WTC11 (cell line): Measurements from ENCODE around the gene TMEFF2. TPM values are rescaled to one million over a fixed set of nuclear protein-coding genes. Genes with fewer than 3 reads are reported as not detected.

Experiments used
- ATAC-seq: fragments of 200-7000 bp; cut with Tn5 transposase; 2 replicates; pipeline ENCODE4 v1.10.0; 2021; ENCODE audit warnings: mild to moderate bottlenecking, moderate library complexity
- CTCF ChIA-PET: fragments of 300-600 bp; sonication (Branson Sonifier 250); formaldehyde crosslinking; loops from one replicate; lab custom pipeline; 2021; ENCODE audit warnings: antibody characterized with exemption; lab: Charles Lee
- POLR2A ChIA-PET: fragments of 350-600 bp; sonication (Branson Sonifier 250); formaldehyde crosslinking; loops from one replicate; lab custom pipeline; 2021; ENCODE audit warnings: antibody characterized with exemption; lab: Charles Lee
- DNase-seq: peaks from one replicate; pipeline ENCODE4 v3.0.0; 2021; ENCODE audit warnings: low spot score
- H3K27ac Mint-ChIP-seq: 2 replicates; pipeline ENCODE4 v1.8.0; 2021; ENCODE audit warnings: mixed read lengths
- H3K27me3 Mint-ChIP-seq: 2 replicates; pipeline ENCODE4 v1.8.0; 2021; ENCODE audit warnings: low read depth, mild to moderate bottlenecking, moderate library complexity, mixed read lengths
- H3K36me3 Mint-ChIP-seq: 2 replicates; pipeline ENCODE4 v1.8.0; 2021; ENCODE audit warnings: mixed read lengths
- H3K4me1 Mint-ChIP-seq: 2 replicates; pipeline ENCODE4 v1.8.0; 2022; ENCODE audit warnings: mixed read lengths
- H3K4me3 Mint-ChIP-seq: 2 replicates; pipeline ENCODE4 v1.8.0; 2021; ENCODE audit warnings: mild to moderate bottlenecking, moderate library complexity, mixed read lengths
- H3K9me3 Mint-ChIP-seq: 2 replicates; pipeline ENCODE4 v1.8.0; 2021; ENCODE audit warnings: mixed read lengths
- CBFB ChIP-seq: sonication (generic); formaldehyde crosslinking; IDR thresholded peaks from 2 replicates; pipeline ENCODE4 v1.8.1; 2022; ENCODE audit warnings: mild to moderate bottlenecking, low read depth, missing genetic modification reagents
- CREB1 ChIP-seq: sonication (generic); formaldehyde crosslinking; IDR thresholded peaks from 2 replicates; pipeline ENCODE4 v1.8.0; 2023; ENCODE audit warnings: mild to moderate bottlenecking, missing genetic modification reagents
- CREM ChIP-seq: sonication (generic); formaldehyde crosslinking; IDR thresholded peaks from 2 replicates; pipeline ENCODE4 v1.8.1; 2022; ENCODE audit warnings: mild to moderate bottlenecking, missing genetic modification reagents, moderate library complexity
- GABPB1 ChIP-seq: sonication (generic); formaldehyde crosslinking; IDR thresholded peaks from 2 replicates; pipeline ENCODE4 v1.8.1; 2023; ENCODE audit warnings: mild to moderate bottlenecking, missing genetic modification reagents
- MYBL2 ChIP-seq: sonication (generic); formaldehyde crosslinking; IDR thresholded peaks from 2 replicates; pipeline ENCODE4 v1.8.1; 2023; ENCODE audit warnings: mild to moderate bottlenecking, moderate library complexity, missing genetic modification reagents
- NFE2L1 ChIP-seq: sonication (generic); formaldehyde crosslinking; IDR thresholded peaks from 2 replicates; pipeline ENCODE4 v1.8.1; 2023; ENCODE audit warnings: missing genetic modification reagents
- RELA ChIP-seq: sonication (generic); formaldehyde crosslinking; IDR thresholded peaks from 2 replicates; pipeline ENCODE4 v1.8.1; 2022; ENCODE audit warnings: missing genetic modification reagents, mild to moderate bottlenecking, borderline replicate concordance
- SP1 ChIP-seq: sonication (generic); formaldehyde crosslinking; conservative IDR thresholded peaks from 2 replicates; pipeline ENCODE4 v1.8.1; 2022; ENCODE audit warnings: missing genetic modification reagents
- ZNF121 ChIP-seq: sonication (generic); formaldehyde crosslinking; IDR thresholded peaks from 2 replicates; pipeline ENCODE4 v1.8.0; 2023; ENCODE audit warnings: missing genetic modification reagents
- ZNF317 ChIP-seq: sonication (generic); formaldehyde crosslinking; IDR thresholded peaks from 2 replicates; pipeline ENCODE4 v1.8.1; 2023; ENCODE audit warnings: low read depth, mild to moderate bottlenecking, moderate library complexity, missing genetic modification reagents, borderline replicate concordance
- ZNF416 ChIP-seq: fragments of 250-450 bp; sonication (Bioruptor Pico); IDR thresholded peaks from 2 replicates; pipeline ENCODE4 v1.9.0; 2021; ENCODE audit warnings: mild to moderate bottlenecking, inconsistent platforms
- ZNF671 ChIP-seq: fragments of 250-450 bp; sonication (Bioruptor Pico); IDR thresholded peaks from 2 replicates; pipeline ENCODE4 v1.8.0; 2021; ENCODE audit warnings: mild to moderate bottlenecking
- total RNA-seq: library from RNA; stranded (reverse); gene quantifications from 3 replicates; pipeline ENCODE4 v1.2.3, GENCODE V29; 2021
- TF ChIP-seq, protein P1 (sequence below): sonication (generic); formaldehyde crosslinking; IDR thresholded peaks from 2 replicates; pipeline ENCODE4 v1.8.1; 2023; ENCODE audit warnings: mild to moderate bottlenecking, missing genetic modification reagents
- TF ChIP-seq, protein P2 (sequence below): fragments of 250-450 bp; sonication (Bioruptor Pico); IDR thresholded peaks from 2 replicates; pipeline ENCODE4 v1.9.0; 2021; ENCODE audit warnings: mild to moderate bottlenecking
- TF ChIP-seq, protein P3 (sequence below): sonication (generic); formaldehyde crosslinking; IDR thresholded peaks from 2 replicates; pipeline ENCODE4 v1.8.0; 2022; ENCODE audit warnings: mild to moderate bottlenecking, missing genetic modification reagents
- TF ChIP-seq, protein P4 (sequence below): sonication (generic); formaldehyde crosslinking; IDR thresholded peaks from 2 replicates; pipeline ENCODE4 v1.8.1; 2022; ENCODE audit warnings: missing genetic modification reagents, borderline replicate concordance
- TF ChIP-seq, protein P5 (sequence below): sonication (generic); formaldehyde crosslinking; IDR thresholded peaks from 2 replicates; pipeline ENCODE4 v1.8.0; 2023; ENCODE audit warnings: mild to moderate bottlenecking, missing genetic modification reagents
- TF ChIP-seq, protein P6 (sequence below): sonication (generic); formaldehyde crosslinking; IDR thresholded peaks from 2 replicates; pipeline ENCODE4 v1.8.1; 2022; ENCODE audit warnings: low read depth, mild to moderate bottlenecking, moderate library complexity, missing genetic modification reagents, borderline replicate concordance
- TF ChIP-seq, protein P7 (sequence below): fragments of 250-450 bp; sonication (Bioruptor Pico); IDR thresholded peaks from 2 replicates; pipeline ENCODE4 v1.8.0; 2021; ENCODE audit warnings: mild to moderate bottlenecking
- TF ChIP-seq, protein P8 (sequence below): sonication (generic); formaldehyde crosslinking; conservative IDR thresholded peaks from 2 replicates; pipeline ENCODE4 v1.8.1; 2022; ENCODE audit warnings: mild to moderate bottlenecking, missing genetic modification reagents

The TMEFF2 gene
- total RNA-seq, 1 experiment from 2014 or later = 2.3 TPM

DNA sequence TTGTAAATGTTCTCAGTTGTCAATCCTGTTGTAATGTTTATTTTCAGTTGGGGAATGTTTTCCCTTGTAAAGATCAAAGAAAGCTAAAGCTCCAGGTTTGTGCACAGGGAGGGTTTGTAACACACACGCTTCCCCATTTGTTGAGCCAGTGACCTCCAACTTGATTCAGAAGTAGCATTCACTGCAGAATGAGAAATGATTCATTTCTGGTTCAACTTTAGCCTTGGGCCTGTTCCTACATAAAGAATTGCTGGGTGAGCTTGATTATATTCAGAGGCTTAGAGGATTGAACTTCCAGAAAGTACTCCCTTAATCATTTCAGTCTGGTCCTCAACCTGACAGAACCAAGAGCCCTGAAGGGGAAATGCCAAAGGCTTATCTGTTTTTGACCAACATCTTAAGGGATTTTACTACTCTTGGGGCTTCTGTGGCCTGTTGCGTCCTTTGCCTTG lies 277.3 kb downstream of the TMEFF2 start:
- H3K36me3 Mint-ChIP-seq = peaks cover 6% of the 10 kb centered on the region
- H3K4me3 Mint-ChIP-seq = no peak overlapping the region
- H3K9me3 Mint-ChIP-seq = peaks cover 15% of the 10 kb centered on the region
- DNase-seq (no peak), ATAC-seq (no peak)
- POLR2A ChIA-PET = no interaction called here
- CTCF ChIA-PET = no interaction called here
- H3K27me3 Mint-ChIP-seq = no peaks in the 10 kb centered on the region; the same call in 1 of the 2 replicates
- peaks cover 31% of the 10 kb centered on the region for H3K4me1 Mint-ChIP-seq
- H3K27ac Mint-ChIP-seq = no peak overlapping the region
- TF ChIP-seq, protein P1, sequence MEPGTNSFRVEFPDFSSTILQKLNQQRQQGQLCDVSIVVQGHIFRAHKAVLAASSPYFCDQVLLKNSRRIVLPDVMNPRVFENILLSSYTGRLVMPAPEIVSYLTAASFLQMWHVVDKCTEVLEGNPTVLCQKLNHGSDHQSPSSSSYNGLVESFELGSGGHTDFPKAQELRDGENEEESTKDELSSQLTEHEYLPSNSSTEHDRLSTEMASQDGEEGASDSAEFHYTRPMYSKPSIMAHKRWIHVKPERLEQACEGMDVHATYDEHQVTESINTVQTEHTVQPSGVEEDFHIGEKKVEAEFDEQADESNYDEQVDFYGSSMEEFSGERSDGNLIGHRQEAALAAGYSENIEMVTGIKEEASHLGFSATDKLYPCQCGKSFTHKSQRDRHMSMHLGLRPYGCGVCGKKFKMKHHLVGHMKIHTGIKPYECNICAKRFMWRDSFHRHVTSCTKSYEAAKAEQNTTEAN = no peak
- TF ChIP-seq, protein P2, sequence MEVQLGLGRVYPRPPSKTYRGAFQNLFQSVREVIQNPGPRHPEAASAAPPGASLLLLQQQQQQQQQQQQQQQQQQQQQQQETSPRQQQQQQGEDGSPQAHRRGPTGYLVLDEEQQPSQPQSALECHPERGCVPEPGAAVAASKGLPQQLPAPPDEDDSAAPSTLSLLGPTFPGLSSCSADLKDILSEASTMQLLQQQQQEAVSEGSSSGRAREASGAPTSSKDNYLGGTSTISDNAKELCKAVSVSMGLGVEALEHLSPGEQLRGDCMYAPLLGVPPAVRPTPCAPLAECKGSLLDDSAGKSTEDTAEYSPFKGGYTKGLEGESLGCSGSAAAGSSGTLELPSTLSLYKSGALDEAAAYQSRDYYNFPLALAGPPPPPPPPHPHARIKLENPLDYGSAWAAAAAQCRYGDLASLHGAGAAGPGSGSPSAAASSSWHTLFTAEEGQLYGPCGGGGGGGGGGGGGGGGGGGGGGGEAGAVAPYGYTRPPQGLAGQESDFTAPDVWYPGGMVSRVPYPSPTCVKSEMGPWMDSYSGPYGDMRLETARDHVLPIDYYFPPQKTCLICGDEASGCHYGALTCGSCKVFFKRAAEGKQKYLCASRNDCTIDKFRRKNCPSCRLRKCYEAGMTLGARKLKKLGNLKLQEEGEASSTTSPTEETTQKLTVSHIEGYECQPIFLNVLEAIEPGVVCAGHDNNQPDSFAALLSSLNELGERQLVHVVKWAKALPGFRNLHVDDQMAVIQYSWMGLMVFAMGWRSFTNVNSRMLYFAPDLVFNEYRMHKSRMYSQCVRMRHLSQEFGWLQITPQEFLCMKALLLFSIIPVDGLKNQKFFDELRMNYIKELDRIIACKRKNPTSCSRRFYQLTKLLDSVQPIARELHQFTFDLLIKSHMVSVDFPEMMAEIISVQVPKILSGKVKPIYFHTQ (CRISPR knock-in tag) = no peak

DNA sequence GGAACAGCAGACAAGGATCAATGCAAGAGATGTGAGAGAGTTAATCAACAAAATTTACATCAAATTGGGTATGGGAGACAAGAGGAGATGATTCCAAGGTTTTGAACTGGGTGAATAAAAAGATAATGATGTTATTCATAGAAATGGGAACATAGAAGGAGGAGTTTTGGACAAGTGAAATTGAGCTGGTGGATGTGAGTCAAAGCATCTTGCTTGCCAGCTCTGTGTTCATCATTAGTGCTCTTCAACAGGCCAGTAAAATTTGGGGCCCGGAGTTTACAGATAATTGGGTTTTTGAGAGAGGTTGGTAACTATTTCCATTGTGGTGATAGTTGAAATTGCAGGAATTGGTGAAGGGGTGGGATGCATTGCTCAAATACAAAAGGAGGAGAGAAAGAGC lies 277.9 kb downstream of the TMEFF2 start:
- ATAC-seq (no peak), DNase-seq (no peak)
- Mint-ChIP-seq H3K27me3 (no peaks in the 10 kb centered on the region), H3K9me3 (peaks cover 10% of the 10 kb centered on the region; the same call in 1 of the 2 replicates), H3K36me3 (no peaks in the 10 kb centered on the region), H3K4me3 (no peak overlapping the region), H3K4me1 (peaks cover 35% of the 10 kb centered on the region), H3K27ac (no peak overlapping the region)
- ChIA-PET CTCF (no interaction called here), POLR2A (no interaction called here)
- TF ChIP-seq, protein P3, sequence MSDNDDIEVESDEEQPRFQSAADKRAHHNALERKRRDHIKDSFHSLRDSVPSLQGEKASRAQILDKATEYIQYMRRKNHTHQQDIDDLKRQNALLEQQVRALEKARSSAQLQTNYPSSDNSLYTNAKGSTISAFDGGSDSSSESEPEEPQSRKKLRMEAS (CRISPR knock-in tag) = no peak
- no peak for TF ChIP-seq MYBL2 (CRISPR knock-in tag)
- TF ChIP-seq, protein P4, sequence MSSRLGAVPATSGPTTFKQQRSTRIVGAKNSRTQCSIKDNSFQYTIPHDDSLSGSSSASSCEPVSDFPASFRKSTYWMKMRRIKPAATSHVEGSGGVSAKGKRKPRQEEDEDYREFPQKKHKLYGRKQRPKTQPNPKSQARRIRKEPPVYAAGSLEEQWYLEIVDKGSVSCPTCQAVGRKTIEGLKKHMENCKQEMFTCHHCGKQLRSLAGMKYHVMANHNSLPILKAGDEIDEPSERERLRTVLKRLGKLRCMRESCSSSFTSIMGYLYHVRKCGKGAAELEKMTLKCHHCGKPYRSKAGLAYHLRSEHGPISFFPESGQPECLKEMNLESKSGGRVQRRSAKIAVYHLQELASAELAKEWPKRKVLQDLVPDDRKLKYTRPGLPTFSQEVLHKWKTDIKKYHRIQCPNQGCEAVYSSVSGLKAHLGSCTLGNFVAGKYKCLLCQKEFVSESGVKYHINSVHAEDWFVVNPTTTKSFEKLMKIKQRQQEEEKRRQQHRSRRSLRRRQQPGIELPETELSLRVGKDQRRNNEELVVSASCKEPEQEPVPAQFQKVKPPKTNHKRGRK (CRISPR knock-in tag) = no peak
- no peak for TF ChIP-seq ZNF121 (CRISPR knock-in tag)
- no peak for TF ChIP-seq ZNF671
- TF ChIP-seq RELA (CRISPR knock-in tag) = no peak
- TF ChIP-seq SP1 = no peak
- TF ChIP-seq GABPB1 (CRISPR knock-in tag) = no peak
- TF ChIP-seq CREM (CRISPR knock-in tag) = no peak
- no peak for TF ChIP-seq CREB1 (CRISPR knock-in tag)
- no peak for TF ChIP-seq NFE2L1 (CRISPR knock-in tag)
- TF ChIP-seq, protein P5, sequence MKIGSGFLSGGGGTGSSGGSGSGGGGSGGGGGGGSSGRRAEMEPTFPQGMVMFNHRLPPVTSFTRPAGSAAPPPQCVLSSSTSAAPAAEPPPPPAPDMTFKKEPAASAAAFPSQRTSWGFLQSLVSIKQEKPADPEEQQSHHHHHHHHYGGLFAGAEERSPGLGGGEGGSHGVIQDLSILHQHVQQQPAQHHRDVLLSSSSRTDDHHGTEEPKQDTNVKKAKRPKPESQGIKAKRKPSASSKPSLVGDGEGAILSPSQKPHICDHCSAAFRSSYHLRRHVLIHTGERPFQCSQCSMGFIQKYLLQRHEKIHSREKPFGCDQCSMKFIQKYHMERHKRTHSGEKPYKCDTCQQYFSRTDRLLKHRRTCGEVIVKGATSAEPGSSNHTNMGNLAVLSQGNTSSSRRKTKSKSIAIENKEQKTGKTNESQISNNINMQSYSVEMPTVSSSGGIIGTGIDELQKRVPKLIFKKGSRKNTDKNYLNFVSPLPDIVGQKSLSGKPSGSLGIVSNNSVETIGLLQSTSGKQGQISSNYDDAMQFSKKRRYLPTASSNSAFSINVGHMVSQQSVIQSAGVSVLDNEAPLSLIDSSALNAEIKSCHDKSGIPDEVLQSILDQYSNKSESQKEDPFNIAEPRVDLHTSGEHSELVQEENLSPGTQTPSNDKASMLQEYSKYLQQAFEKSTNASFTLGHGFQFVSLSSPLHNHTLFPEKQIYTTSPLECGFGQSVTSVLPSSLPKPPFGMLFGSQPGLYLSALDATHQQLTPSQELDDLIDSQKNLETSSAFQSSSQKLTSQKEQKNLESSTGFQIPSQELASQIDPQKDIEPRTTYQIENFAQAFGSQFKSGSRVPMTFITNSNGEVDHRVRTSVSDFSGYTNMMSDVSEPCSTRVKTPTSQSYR = no peak
- TF ChIP-seq CBFB (CRISPR knock-in tag) = no peak
- TF ChIP-seq ZNF416 (CRISPR knock-in tag) = no peak
- TF ChIP-seq ZNF317 (CRISPR knock-in tag) = no peak
- TF ChIP-seq, protein P6, sequence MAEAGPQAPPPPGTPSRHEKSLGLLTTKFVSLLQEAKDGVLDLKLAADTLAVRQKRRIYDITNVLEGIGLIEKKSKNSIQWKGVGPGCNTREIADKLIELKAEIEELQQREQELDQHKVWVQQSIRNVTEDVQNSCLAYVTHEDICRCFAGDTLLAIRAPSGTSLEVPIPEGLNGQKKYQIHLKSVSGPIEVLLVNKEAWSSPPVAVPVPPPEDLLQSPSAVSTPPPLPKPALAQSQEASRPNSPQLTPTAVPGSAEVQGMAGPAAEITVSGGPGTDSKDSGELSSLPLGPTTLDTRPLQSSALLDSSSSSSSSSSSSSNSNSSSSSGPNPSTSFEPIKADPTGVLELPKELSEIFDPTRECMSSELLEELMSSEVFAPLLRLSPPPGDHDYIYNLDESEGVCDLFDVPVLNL (CRISPR knock-in tag) = no peak
- TF ChIP-seq, protein P7, sequence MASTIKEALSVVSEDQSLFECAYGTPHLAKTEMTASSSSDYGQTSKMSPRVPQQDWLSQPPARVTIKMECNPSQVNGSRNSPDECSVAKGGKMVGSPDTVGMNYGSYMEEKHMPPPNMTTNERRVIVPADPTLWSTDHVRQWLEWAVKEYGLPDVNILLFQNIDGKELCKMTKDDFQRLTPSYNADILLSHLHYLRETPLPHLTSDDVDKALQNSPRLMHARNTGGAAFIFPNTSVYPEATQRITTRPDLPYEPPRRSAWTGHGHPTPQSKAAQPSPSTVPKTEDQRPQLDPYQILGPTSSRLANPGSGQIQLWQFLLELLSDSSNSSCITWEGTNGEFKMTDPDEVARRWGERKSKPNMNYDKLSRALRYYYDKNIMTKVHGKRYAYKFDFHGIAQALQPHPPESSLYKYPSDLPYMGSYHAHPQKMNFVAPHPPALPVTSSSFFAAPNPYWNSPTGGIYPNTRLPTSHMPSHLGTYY (CRISPR knock-in tag) = no peak
- TF ChIP-seq, protein P8, sequence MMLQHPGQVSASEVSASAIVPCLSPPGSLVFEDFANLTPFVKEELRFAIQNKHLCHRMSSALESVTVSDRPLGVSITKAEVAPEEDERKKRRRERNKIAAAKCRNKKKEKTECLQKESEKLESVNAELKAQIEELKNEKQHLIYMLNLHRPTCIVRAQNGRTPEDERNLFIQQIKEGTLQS (CRISPR knock-in tag) = no peak
